Adipose tissue (tissue), 3 donors: Measurements from ENCODE around the gene RABAC1. TPM values are rescaled to one million over a fixed set of nuclear protein-coding genes. Genes with fewer than 3 reads are reported as not detected.
"Not testable (repeated sequence)": the region's sequence is repeated elsewhere in the genome, so short reads cannot be mapped to it uniquely, and the experiment has no call there.

Source experiments
- H3K27ac ChIP-seq: one replicate; pipeline ENCODE4 v1.5.1; 2013; ENCODE audit warnings: low read depth, low read length
- WGBS, 3 donors: extraction: QIAGEN DNeasy Blood & Tissue Kit; methylation state at CpG; one replicate each; pipeline ENCODE4 v1.1.7; 2013; 5-methylcytosine and 5-hydroxymethylcytosine counted together
- polyA plus RNA-seq, 3 donors: library from polyadenylated mRNA; stranded (reverse); fragments of 200-250 nt; gene quantifications; one replicate each; pipeline ENCODE4 v1.2.3, GENCODE V29; 2013
- donor health status: healthy with polysubstance abuse.
- donor health status: Bipolar disorder and iron deficiency.
- donor health status: healthy.

RABAC1 gene
- polyA plus RNA-seq, 3 donors: 131 to 208 (median 149) TPM

GRCh38 chr19:41991925-41992569, 32.9 kb upstream of the RABAC1 start:
- not testable (repeated sequence) for H3K27ac ChIP-seq
- WGBS, 3 donors: 69 to 77% (median 75%) methylated on average over 11 of the region's 11 CpGs

- 22 to 50% (median 45%) methylated on average over 15 of the region's 15 CpGs for WGBS, 3 donors
- no peak overlapping the region for H3K27ac ChIP-seq
These were observed 31.9 kb upstream of the RABAC1 start for GRCh38 chr19:41991025-41991424.

- 63 to 80% (median 70%) methylated on average over 2 of the region's 2 CpGs for WGBS, 3 donors
- no peak overlapping the region for H3K27ac ChIP-seq
These were observed 31.5 kb upstream of the RABAC1 start for GRCh38 chr19:41990615-41991014.

- 77 to 90% (median 88%) methylated on average over 4 of the region's 4 CpGs for WGBS, 3 donors
- H3K27ac ChIP-seq: no peak overlapping the region
These were observed 30.9 kb upstream of the RABAC1 start for GRCh38 chr19:41990028-41990427.

GRCh38 chr19:41988947-41989346, 29.8 kb upstream of the RABAC1 start:
- WGBS, 3 donors: 82 to 92% (median 85%) methylated on average over 8 to 9 of the region's 9 CpGs
- no peak overlapping the region for H3K27ac ChIP-seq

- H3K27ac ChIP-seq: no peak overlapping the region
- WGBS, 3 donors: 74 to 89% (median 87%) methylated on average over 10 of the region's 10 CpGs
These were observed 28.2 kb upstream of the RABAC1 start for GRCh38 chr19:41987141-41987860.

GRCh38 chr19:41984961-41985360, 25.8 kb upstream of the RABAC1 start:
- 87 to 92% (median 89%) methylated on average over 17 of the region's 17 CpGs for WGBS, 3 donors
- no peak overlapping the region for H3K27ac ChIP-seq

GRCh38 chr19:41981724-41982123, 22.6 kb upstream of the RABAC1 start:
- no peak overlapping the region for H3K27ac ChIP-seq
- 74 to 92% (median 90%) methylated on average over 15 of the region's 15 CpGs for WGBS, 3 donors

GRCh38 chr19:41978470-41978869, 19.3 kb upstream of the RABAC1 start:
- no peak overlapping the region for H3K27ac ChIP-seq
- 80 to 91% (median 88%) methylated on average over 17 of the region's 17 CpGs for WGBS, 3 donors

- 74 to 85% (median 82%) methylated on average over 20 to 22 of the region's 22 CpGs for WGBS, 3 donors
- H3K27ac ChIP-seq: no peak overlapping the region
These were observed 18.8 kb upstream of the RABAC1 start for GRCh38 chr19:41977916-41978315.

- 71 to 81% (median 78%) methylated on average over 8 of the region's 8 CpGs for WGBS, 3 donors
These were observed 15.5 kb upstream of the RABAC1 start for GRCh38 chr19:41974652-41975051.

GRCh38 chr19:41971363-41971762, 12.2 kb upstream of the RABAC1 start:
- WGBS, 3 donors: 78 to 87% (median 87%) methylated on average over 11 of the region's 11 CpGs

More at GRCh38 chr19:41974652-41975051, 15.5 kb upstream of the RABAC1 start:
- no peak overlapping the region for H3K27ac ChIP-seq

GRCh38 chr19:41969772-41970458, 10.8 kb upstream of the RABAC1 start:
- WGBS, 3 donors: 84 to 92% (median 92%) methylated on average over 19 of the region's 19 CpGs
- no peak overlapping the region for H3K27ac ChIP-seq

More at GRCh38 chr19:41971363-41971762, 12.2 kb upstream of the RABAC1 start:
- H3K27ac ChIP-seq: no peak overlapping the region

GRCh38 chr19:41968751-41969595, 9.9 kb upstream of the RABAC1 start:
- no peak overlapping the region for H3K27ac ChIP-seq
- WGBS, 3 donors: 70 to 84% (median 81%) methylated on average over 28 of the region's 28 CpGs

- no peak overlapping the region for H3K27ac ChIP-seq
- 54 to 67% (median 55%) methylated on average over 26 of the region's 26 CpGs for WGBS, 3 donors
These were observed 8.1 kb upstream of the RABAC1 start for GRCh38 chr19:41967054-41967783.

GRCh38 chr19:41965106-41965505, 6.0 kb upstream of the RABAC1 start:
- H3K27ac ChIP-seq: no peak overlapping the region
- WGBS, 3 donors: 60 to 75% (median 72%) methylated on average over 5 of the region's 5 CpGs

GRCh38 chr19:41960973-41961372, 1.9 kb upstream of the RABAC1 start:
- 87 to 94% (median 89%) methylated on average over 5 of the region's 5 CpGs for WGBS, 3 donors

More at GRCh38 chr19:41960973-41961372, 1.9 kb upstream of the RABAC1 start:
- no peak overlapping the region for H3K27ac ChIP-seq
